Natural killer cell (primary cell): ENCODE measurements around the gene PRRG2. TPM values are rescaled to one million over a fixed set of nuclear protein-coding genes. Genes with fewer than 3 reads are reported as not detected.
A peak's percentile ranks its signal among the peaks of the same experiment; 100 is the strongest.

ENCODE experiments used
- ATAC-seq, 3 donors: fragments of 150-1000 bp in 2 of 3; fragments of 200-7000 bp in 1 of 3; cut with Tn5 transposase; 1 replicate in 1 of 3; 2 replicates in 2 of 3; pipeline ENCODE4 v1.10.0; 2021; ENCODE audit warnings: mild to moderate bottlenecking in 2 of 3, moderate library complexity in 2 of 3
- DNase-seq, 2 donors: peaks; one replicate each; pipeline versions ENCODE4 v3.0.0 to v3.0.0-alpha.2; 2013 to 2021; ENCODE audit warnings: mixed read lengths in 1 of 2
- H3K27ac ChIP-seq: one replicate; pipeline ENCODE4 v1.5.1; 2013; ENCODE audit warnings: mild to moderate bottlenecking, low read length
- H3K27me3 ChIP-seq: one replicate; pipeline ENCODE4 v1.6.1; 2013; ENCODE audit warnings: low read length; ENCODE audit not compliant: control insufficient read depth, insufficient read depth
- H3K36me3 ChIP-seq: one replicate; pipeline ENCODE4 v1.6.1; 2013; ENCODE audit warnings: low read length; ENCODE audit not compliant: control insufficient read depth, insufficient read depth
- H3K4me1 ChIP-seq: one replicate; pipeline ENCODE4 v1.6.1; 2013; ENCODE audit warnings: low read length; ENCODE audit not compliant: control insufficient read depth, insufficient read depth
- H3K4me3 ChIP-seq: one replicate; pipeline ENCODE4 v1.5.1; 2013; ENCODE audit warnings: low read length
- H3K9me3 ChIP-seq: one replicate; pipeline ENCODE4 v1.6.1; 2013; ENCODE audit warnings: low read length; ENCODE audit not compliant: control insufficient read depth, insufficient read depth
- H3K27ac Mint-ChIP-seq, 2 donors: one replicate each; pipeline ENCODE4 v1.8.0; 2022; ENCODE audit warnings: mild to moderate bottlenecking in 2 of 2, mixed read lengths in 2 of 2, moderate library complexity in 1 of 2
- H3K27me3 Mint-ChIP-seq, 2 donors: one replicate each; pipeline ENCODE4 v1.8.0; 2022; ENCODE audit warnings: low read depth in 2 of 2, mixed read lengths in 2 of 2
- H3K36me3 Mint-ChIP-seq: one replicate; pipeline ENCODE4 v1.8.0; 2022; ENCODE audit warnings: mixed read lengths
- H3K4me1 Mint-ChIP-seq, 2 donors: one replicate each; pipeline ENCODE4 v1.8.0; 2022; ENCODE audit warnings: mixed read lengths in 2 of 2
- H3K4me3 Mint-ChIP-seq: one replicate; pipeline ENCODE4 v1.8.0; 2022; ENCODE audit warnings: mild to moderate bottlenecking, moderate library complexity, mixed read lengths
- H3K9me3 Mint-ChIP-seq, 2 donors: one replicate each; pipeline ENCODE4 v1.8.0; 2022; ENCODE audit warnings: mixed read lengths in 2 of 2
- WGBS: methylation state at CpG from one replicate; pipeline ENCODE4 v1.1.7; 2013; ENCODE audit warnings: missing lambda C conversion rate; ENCODE audit not compliant: insufficient coverage; 5-methylcytosine and 5-hydroxymethylcytosine counted together
- intact Hi-C: fragments of 100-400 bp; cut with micrococcal nuclease; formaldehyde crosslinking; loops from one replicate; pipeline ENCODE4 v1.14.2; 2022
- total RNA-seq, 4 donors: library from RNA; stranded (reverse); fragments of 120-200 nt in 1 of 4; gene quantifications; one replicate each; pipeline versions ENCODE4 v1.2.3 to v1.2.4, GENCODE V29; 2013 to 2022
- TF ChIP-seq, protein P1 (sequence below): fragments of 200-600 bp; IDR thresholded peaks from one replicate; pipeline ENCODE4 v1.8.0; 2022; ENCODE audit warnings: antibody characterized with exemption

The PRRG2 gene
- total RNA-seq, 3 donors from 2014 or later (not counting 1 experiment from before 2014, with no cell fraction given): 0.39 to 0.56 TPM; not detected in 1

- Mint-ChIP-seq H3K27me3 (no peaks in the 10 kb centered on the region), H3K27ac (peak overlapping the region in 1 of 2 donors; percentile 40), H3K9me3 (no peaks in the 10 kb centered on the region), H3K36me3 (no peaks in the 10 kb centered on the region), H3K4me3 (no peak overlapping the region), H3K4me1 (peaks cover 11 to 27% of the 10 kb centered on the region in 2 donors)
- intact Hi-C loops: no loop called here
- no peaks in the 10 kb centered on the region for H3K27me3 ChIP-seq
- DNase-seq (no peak), ATAC-seq (no peak)
- H3K4me3 ChIP-seq: no peak overlapping the region
- peaks cover 19% of the 10 kb centered on the region for H3K4me1 ChIP-seq
- no peaks in the 10 kb centered on the region for H3K36me3 ChIP-seq
- TF ChIP-seq, protein P1, sequence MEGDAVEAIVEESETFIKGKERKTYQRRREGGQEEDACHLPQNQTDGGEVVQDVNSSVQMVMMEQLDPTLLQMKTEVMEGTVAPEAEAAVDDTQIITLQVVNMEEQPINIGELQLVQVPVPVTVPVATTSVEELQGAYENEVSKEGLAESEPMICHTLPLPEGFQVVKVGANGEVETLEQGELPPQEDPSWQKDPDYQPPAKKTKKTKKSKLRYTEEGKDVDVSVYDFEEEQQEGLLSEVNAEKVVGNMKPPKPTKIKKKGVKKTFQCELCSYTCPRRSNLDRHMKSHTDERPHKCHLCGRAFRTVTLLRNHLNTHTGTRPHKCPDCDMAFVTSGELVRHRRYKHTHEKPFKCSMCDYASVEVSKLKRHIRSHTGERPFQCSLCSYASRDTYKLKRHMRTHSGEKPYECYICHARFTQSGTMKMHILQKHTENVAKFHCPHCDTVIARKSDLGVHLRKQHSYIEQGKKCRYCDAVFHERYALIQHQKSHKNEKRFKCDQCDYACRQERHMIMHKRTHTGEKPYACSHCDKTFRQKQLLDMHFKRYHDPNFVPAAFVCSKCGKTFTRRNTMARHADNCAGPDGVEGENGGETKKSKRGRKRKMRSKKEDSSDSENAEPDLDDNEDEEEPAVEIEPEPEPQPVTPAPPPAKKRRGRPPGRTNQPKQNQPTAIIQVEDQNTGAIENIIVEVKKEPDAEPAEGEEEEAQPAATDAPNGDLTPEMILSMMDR: no peak
- H3K27ac ChIP-seq: no peak overlapping the region
- 72% methylated on average over 24 of the region's 24 CpGs for WGBS
- no peaks in the 10 kb centered on the region for H3K9me3 ChIP-seq
These were observed 54.6 kb downstream of the PRRG2 start for GRCh38 chr19:49635530-49636232.

- intact Hi-C loops: no loop called here
- DNase-seq: no peak
These were observed 55.3 kb downstream of the PRRG2 start for GRCh38 chr19:49636233-49636932.

DNA sequence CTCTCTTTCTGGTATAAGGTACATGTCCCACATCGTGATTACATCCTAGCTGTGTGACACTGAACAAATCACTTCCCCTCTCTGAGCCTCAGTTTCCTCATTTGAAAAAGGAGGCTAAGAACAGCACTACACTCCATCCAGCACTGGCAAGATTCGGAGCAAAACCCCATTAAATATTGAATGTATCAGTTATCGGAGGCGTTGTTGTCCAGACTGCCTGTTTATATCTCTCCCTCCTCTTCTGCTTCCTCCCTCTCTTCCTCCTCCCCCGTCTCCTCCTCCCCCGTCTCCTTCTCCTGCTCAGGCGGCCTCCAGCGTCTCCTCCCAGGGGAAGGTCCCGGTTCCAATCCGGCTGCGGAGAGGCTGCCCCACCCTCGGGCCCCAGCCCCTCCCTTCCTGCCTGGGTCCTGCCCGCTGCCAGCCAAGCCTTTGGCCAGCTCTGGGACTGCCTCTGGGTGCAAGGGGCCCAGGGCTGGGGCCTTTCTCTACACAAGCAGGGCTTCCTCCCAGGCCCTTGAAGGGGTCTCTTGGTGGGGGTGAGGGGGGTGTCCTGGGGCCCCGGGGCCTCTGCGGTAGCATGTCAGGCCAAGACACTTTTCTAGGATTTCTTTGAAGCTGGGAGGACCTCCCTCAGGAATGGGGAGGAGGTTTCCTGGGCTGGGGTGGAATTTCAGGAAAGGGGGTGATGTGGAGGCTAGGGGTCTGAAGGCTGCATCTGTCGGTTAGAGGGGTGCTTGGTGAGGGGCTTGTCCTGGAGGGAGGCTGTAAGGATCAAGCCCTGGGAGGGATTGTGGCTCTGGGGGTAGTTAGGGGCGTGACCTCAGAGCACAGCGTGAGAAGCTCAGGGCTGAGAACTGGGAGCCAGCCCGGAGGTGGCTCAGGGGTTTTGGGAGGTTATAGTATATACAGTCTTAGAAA is 57.0 kb downstream of the PRRG2 start:
- Mint-ChIP-seq H3K4me3 (no peak overlapping the region), H3K27ac (peak overlapping the region in 1 of 2 donors; percentile 100), H3K27me3 (no peaks in the 10 kb centered on the region), H3K4me1 (peaks cover 31 to 47% of the 10 kb centered on the region in 2 donors), H3K36me3 (no peaks in the 10 kb centered on the region), H3K9me3 (no peaks in the 10 kb centered on the region)
- 21% methylated on average over 19 of the region's 19 CpGs for WGBS
- DNase-seq (no peak), ATAC-seq (no peak)
- Histone ChIP-seq H3K4me1 (peaks cover 37% of the 10 kb centered on the region), H3K27ac (no peak overlapping the region), H3K9me3 (no peaks in the 10 kb centered on the region), H3K27me3 (no peaks in the 10 kb centered on the region), H3K4me3 (no peak overlapping the region), H3K36me3 (no peaks in the 10 kb centered on the region)
- intact Hi-C loops: no loop called here
- TF ChIP-seq, protein P1: no peak

More at GRCh38 chr19:49636233-49636932, 55.3 kb downstream of the PRRG2 start:
- Histone ChIP-seq H3K9me3 (no peaks in the 10 kb centered on the region), H3K36me3 (no peaks in the 10 kb centered on the region), H3K4me3 (no peak overlapping the region), H3K4me1 (peaks cover 26% of the 10 kb centered on the region), H3K27me3 (no peaks in the 10 kb centered on the region), H3K27ac (no peak overlapping the region)
- H3K36me3 Mint-ChIP-seq: no peaks in the 10 kb centered on the region
- H3K4me3 Mint-ChIP-seq: no peak overlapping the region
- H3K4me1 Mint-ChIP-seq: peaks cover 17 to 33% of the 10 kb centered on the region in 2 donors
- no peak for ATAC-seq
- no peaks in the 10 kb centered on the region for H3K27me3 Mint-ChIP-seq
- H3K9me3 Mint-ChIP-seq: no peaks in the 10 kb centered on the region
- TF ChIP-seq, protein P1: no peak
- WGBS: 86% methylated on average over 30 of the region's 30 CpGs
- H3K27ac Mint-ChIP-seq: peak overlapping the region in 1 of 2 donors; percentile 40
